Measurements from ENCODE around the gene SPDEF.

Gene SPDEF

GRCh38 chr6:34506718-34507117 lies 49.4 kb downstream of the SPDEF start:
- ChIA-PET POLR2A (no interaction called here), CTCF (interaction anchor here (0.7 kb wide), 1 partner anchor 26 kb away, joined by 3 read pairs; no protein-coding TSS in a partner anchor)

DNA sequence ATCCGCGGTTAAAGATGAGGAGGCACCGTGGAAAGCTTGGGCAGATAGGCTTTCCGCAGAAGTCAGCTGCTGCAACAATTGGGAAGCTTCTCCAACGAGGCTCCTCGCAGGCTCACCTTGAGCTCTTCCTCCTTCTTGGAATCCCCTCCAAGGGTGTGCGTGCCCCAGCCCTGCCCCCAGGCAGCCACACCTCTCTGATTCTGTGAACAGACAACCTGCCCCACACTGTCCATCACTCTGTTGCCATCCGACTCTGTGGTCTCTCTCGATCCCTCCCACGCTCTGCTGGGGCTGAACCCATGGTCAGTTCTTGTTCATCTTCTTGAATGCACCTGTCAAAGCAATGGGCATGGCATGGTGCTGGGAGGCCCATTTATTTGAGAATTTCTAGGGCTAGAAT lies 58.7 kb downstream of the SPDEF start:
- H3K4me3 ChIP-seq (ENCODE audit: low read depth, low read length) = no peak overlapping the region
- ChIA-PET POLR2A (no interaction called here), CTCF (no interaction called here)
- no peak for TF ChIP-seq ZNF274 (IDR thresholded peaks at IDR 0.05; ENCODE audit: low read length)
- TF ChIP-seq ZNF274 (tag by site-specific recombination; IDR thresholded peaks at IDR 0.05; ENCODE audit: borderline replicate concordance) = no peak
- TF ChIP-seq OSR2 (tag by site-specific recombination; IDR thresholded peaks at IDR 0.05) = no peak
- TF ChIP-seq ZNF596 (tag by site-specific recombination; IDR thresholded peaks at IDR 0.05) = no peak
- TF ChIP-seq KLF8 (tag by site-specific recombination; IDR thresholded peaks at IDR 0.05) = no peak
- no peak for TF ChIP-seq ZBTB48 (tag by site-specific recombination; IDR thresholded peaks at IDR 0.05)
- TF ChIP-seq ZNF280D (tag by site-specific recombination; IDR thresholded peaks at IDR 0.05) = no peak
- no peak for TF ChIP-seq ZNF133 (tag by site-specific recombination; IDR thresholded peaks at IDR 0.05)
- no peak for TF ChIP-seq ATF2 (tag by site-specific recombination; IDR thresholded peaks at IDR 0.05; ENCODE audit: low read depth)
- no peak for TF ChIP-seq SP7 (tag by site-specific recombination; IDR thresholded peaks at IDR 0.05)
- TF ChIP-seq ZNF561 (tag by site-specific recombination; IDR thresholded peaks at IDR 0.05; ENCODE audit: borderline replicate concordance) = no peak
- TF ChIP-seq ZSCAN23 (tag by site-specific recombination; IDR thresholded peaks at IDR 0.05) = no peak
- TF ChIP-seq, protein P1, sequence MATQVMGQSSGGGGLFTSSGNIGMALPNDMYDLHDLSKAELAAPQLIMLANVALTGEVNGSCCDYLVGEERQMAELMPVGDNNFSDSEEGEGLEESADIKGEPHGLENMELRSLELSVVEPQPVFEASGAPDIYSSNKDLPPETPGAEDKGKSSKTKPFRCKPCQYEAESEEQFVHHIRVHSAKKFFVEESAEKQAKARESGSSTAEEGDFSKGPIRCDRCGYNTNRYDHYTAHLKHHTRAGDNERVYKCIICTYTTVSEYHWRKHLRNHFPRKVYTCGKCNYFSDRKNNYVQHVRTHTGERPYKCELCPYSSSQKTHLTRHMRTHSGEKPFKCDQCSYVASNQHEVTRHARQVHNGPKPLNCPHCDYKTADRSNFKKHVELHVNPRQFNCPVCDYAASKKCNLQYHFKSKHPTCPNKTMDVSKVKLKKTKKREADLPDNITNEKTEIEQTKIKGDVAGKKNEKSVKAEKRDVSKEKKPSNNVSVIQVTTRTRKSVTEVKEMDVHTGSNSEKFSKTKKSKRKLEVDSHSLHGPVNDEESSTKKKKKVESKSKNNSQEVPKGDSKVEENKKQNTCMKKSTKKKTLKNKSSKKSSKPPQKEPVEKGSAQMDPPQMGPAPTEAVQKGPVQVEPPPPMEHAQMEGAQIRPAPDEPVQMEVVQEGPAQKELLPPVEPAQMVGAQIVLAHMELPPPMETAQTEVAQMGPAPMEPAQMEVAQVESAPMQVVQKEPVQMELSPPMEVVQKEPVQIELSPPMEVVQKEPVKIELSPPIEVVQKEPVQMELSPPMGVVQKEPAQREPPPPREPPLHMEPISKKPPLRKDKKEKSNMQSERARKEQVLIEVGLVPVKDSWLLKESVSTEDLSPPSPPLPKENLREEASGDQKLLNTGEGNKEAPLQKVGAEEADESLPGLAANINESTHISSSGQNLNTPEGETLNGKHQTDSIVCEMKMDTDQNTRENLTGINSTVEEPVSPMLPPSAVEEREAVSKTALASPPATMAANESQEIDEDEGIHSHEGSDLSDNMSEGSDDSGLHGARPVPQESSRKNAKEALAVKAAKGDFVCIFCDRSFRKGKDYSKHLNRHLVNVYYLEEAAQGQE (tag by site-specific recombination; IDR thresholded peaks at IDR 0.05) = no peak
- no peak for TF ChIP-seq ZNF571 (tag by site-specific recombination; IDR thresholded peaks at IDR 0.05)
- TF ChIP-seq ZNF621 (tag by site-specific recombination; IDR thresholded peaks at IDR 0.05) = no peak
- TF ChIP-seq ZNF629 (tag by site-specific recombination; IDR thresholded peaks at IDR 0.05) = no peak
- no peak for TF ChIP-seq SALL2 (tag by site-specific recombination; IDR thresholded peaks at IDR 0.05; ENCODE audit: borderline replicate concordance)
- no peaks in the 10 kb centered on the region for H3K4me1 ChIP-seq (ENCODE audit: control insufficient read depth, insufficient read depth, low read length)
- H3K27ac ChIP-seq (ENCODE audit: extremely low read depth, low read depth, low read length) = no peak overlapping the region
- H3K36me3 ChIP-seq (ENCODE audit: control insufficient read depth in 2 of 2, insufficient read depth in 1 of 2, low read length in 2 of 2) = no peaks in the 10 kb centered on the region
- H3K9me3 ChIP-seq (ENCODE audit: control insufficient read depth, insufficient read depth, low read depth, low read length) = no peaks in the 10 kb centered on the region

More at GRCh38 chr6:34506718-34507117, 49.4 kb downstream of the SPDEF start:
- Histone ChIP-seq H3K4me3 (ENCODE audit: low read depth, low read length) (no peak overlapping the region), H3K36me3 (ENCODE audit: control insufficient read depth in 2 of 2, insufficient read depth in 1 of 2, low read length in 2 of 2) (no peaks in the 10 kb centered on the region), H3K9me3 (ENCODE audit: control insufficient read depth, insufficient read depth, low read depth, low read length) (no peaks in the 10 kb centered on the region), H3K27ac (ENCODE audit: extremely low read depth, low read depth, low read length) (no peak overlapping the region), H3K4me1 (ENCODE audit: control insufficient read depth, insufficient read depth, low read length) (no peaks in the 10 kb centered on the region)
- TF ChIP-seq KLF9 (tag by site-specific recombination; IDR thresholded peaks at IDR 0.05; ENCODE audit: low read depth) = no peak
- TF ChIP-seq MZF1 (tag by site-specific recombination; IDR thresholded peaks at IDR 0.05; ENCODE audit: borderline replicate concordance) = no peak

Data from HEK293 (cell line).